HG03565 (cell line): ENCODE data around the gene MYCBPAP.
"Not testable (repeated sequence)": the region's sequence is repeated elsewhere in the genome, so short reads cannot be mapped to it uniquely, and the experiment has no call there.

ENCODE experiments used
- ATAC-seq: cut with Tn5 transposase; IDR thresholded peaks from one replicate; pipeline ENCODE4 v1.9.1; 2021; ENCODE audit warnings: mild to moderate bottlenecking, moderate library complexity; ENCODE audit not compliant: unreplicated experiment

The MYCBPAP gene

GRCh38 chr17:50471009-50471905, 37.0 kb upstream of the MYCBPAP start:
- ATAC-seq = no peak

GRCh38 chr17:50472286-50472685, 36.0 kb upstream of the MYCBPAP start:
- ATAC-seq = no peak

GRCh38 chr17:50472761-50473161, 35.5 kb upstream of the MYCBPAP start:
- ATAC-seq = not testable (repeated sequence)

- ATAC-seq = no peak
Observed at GRCh38 chr17:50473901-50474300, 34.3 kb upstream of the MYCBPAP start.

- no peak for ATAC-seq
Observed at GRCh38 chr17:50474523-50474922, 33.7 kb upstream of the MYCBPAP start.

- ATAC-seq = no peak
Observed at GRCh38 chr17:50475362-50475761, 32.9 kb upstream of the MYCBPAP start.

GRCh38 chr17:50475775-50476544, 32.3 kb upstream of the MYCBPAP start:
- not testable (repeated sequence) for ATAC-seq

- no peak for ATAC-seq
Observed at GRCh38 chr17:50476545-50477315, 31.5 kb upstream of the MYCBPAP start.

GRCh38 chr17:50477976-50478375, 30.3 kb upstream of the MYCBPAP start:
- no peak for ATAC-seq

- ATAC-seq = peak; percentile 83
Observed at GRCh38 chr17:50478391-50479381, 29.6 kb upstream of the MYCBPAP start, which contains the start of gene RSAD1. TSS of gene RSAD1 (plus strand) at chr17:50478860. CDS start at chr17:50478885, 25 bp downstream.

GRCh38 chr17:50479522-50480141, 28.6 kb upstream of the MYCBPAP start:
- ATAC-seq = no peak

GRCh38 chr17:50480142-50480764, 28.0 kb upstream of the MYCBPAP start:
- ATAC-seq = no peak

GRCh38 chr17:50480854-50481490, 27.3 kb upstream of the MYCBPAP start:
- no peak for ATAC-seq

GRCh38 chr17:50481648-50482047, 26.6 kb upstream of the MYCBPAP start:
- no peak for ATAC-seq

- ATAC-seq = no peak
Observed at GRCh38 chr17:50482110-50482509, 26.1 kb upstream of the MYCBPAP start.

GRCh38 chr17:50482516-50482915, 25.7 kb upstream of the MYCBPAP start:
- no peak for ATAC-seq

GRCh38 chr17:50483266-50483665, 25.0 kb upstream of the MYCBPAP start:
- no peak for ATAC-seq

GRCh38 chr17:50484386-50485155, 23.7 kb upstream of the MYCBPAP start:
- ATAC-seq = no peak
